ENCODE measurements around the gene PER2. TPM values are rescaled to one million over a fixed set of nuclear protein-coding genes. Genes with fewer than 3 reads are reported as not detected.
A peak's percentile ranks its signal among the peaks of the same experiment; 100 is the strongest.

Gene PER2
- total and polyA plus RNA-seq, 2 of the 13 experiments (the other 11 are each of a cell fraction or from before 2014, with no cell fraction given): 5.1 to 9.4 TPM

DNA sequence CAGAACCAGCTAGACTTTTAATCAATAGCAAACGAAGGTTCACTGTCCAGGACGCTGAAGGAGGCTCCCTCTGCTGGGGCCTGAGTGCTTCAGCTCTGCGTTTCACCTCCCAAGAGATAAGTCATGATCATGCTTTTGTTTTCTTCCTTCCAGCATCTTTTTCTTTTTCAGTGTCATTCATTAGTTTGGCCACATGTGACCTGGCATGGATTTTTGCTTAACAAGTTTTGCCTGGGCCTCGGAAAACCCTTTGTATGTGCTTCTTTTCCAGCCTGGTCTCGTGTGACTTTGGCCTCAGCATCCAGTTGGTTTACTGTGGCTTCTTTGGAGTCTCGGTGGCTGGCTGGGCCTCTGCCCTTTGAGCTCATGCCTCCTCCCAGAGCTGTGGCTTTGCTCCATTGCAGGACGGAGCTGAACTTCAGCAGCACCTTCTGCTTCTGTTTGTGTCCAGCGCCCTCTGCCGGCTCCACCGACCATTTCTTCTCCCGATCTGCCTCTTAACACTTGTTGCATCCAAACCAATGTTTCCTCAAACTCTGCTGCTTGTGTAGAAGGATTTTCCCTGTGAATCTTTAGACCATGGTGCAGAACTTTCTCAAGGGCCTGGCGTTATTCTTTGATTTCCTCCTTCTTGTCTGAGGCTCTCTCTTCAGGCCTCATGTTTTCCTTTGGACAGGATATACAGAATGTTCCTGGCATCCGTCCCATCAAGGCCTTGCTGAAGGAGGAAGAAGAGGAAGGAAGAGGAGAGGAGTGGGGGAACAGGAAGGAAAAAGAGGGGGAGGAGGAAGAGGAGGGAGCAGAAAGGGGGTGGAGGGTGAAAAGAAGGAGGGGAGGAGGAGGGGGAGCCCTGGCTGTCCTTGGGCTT is 25.0 kb downstream of the PER2 start (continued):
- TF ChIP-seq RBM22 (optimal IDR thresholded peaks at IDR 0.05; ENCODE audit: low read length) (peak; percentile 81), NFE2 (CRISPR knock-in tag; IDR thresholded peaks at IDR 0.05) (no peak), ADNP (CRISPR knock-in tag; IDR thresholded peaks at IDR 0.05) (no peak), PHF21A (CRISPR knock-in tag; IDR thresholded peaks at IDR 0.05) (peak; percentile 84), SALL2 (CRISPR knock-in tag; IDR thresholded peaks at IDR 0.05) (0 out of 2 replicates have a peak, but pooled peaks have one; percentile 70), SMYD3 (CRISPR knock-in tag; IDR thresholded peaks at IDR 0.05) (no peak), GLI4 (CRISPR knock-in tag; IDR thresholded peaks at IDR 0.05; ENCODE audit: borderline replicate concordance) (no peak), GZF1 (CRISPR knock-in tag; IDR thresholded peaks at IDR 0.05) (no peak), KAT2B (IDR thresholded peaks at IDR 0.05; ENCODE audit: borderline replicate concordance, low read depth, low read length) (no peak), ZFP36 (IDR thresholded peaks at IDR 0.05; ENCODE audit: borderline replicate concordance, low read depth, low read length, partially characterized antibody) (no peak), TCF7L2 (IDR thresholded peaks at IDR 0.05; ENCODE audit: low read depth, low read length) (no peak), ZNF143 (CRISPR knock-in tag; IDR thresholded peaks at IDR 0.05) (no peak; the same call in 1 of the 2 replicates), ASH2L (IDR thresholded peaks at IDR 0.05; ENCODE audit: insufficient read length, low read depth, low read length) (peak; percentile 100), KDM4B (CRISPR knock-in tag; IDR thresholded peaks at IDR 0.05) (no peak), FLYWCH1 (CRISPR knock-in tag; IDR thresholded peaks at IDR 0.05) (no peak), SP4 (CRISPR knock-in tag; IDR thresholded peaks at IDR 0.05) (no peak), THYN1 (CRISPR knock-in tag; IDR thresholded peaks at IDR 0.05; ENCODE audit: borderline replicate concordance, low read depth) (no peak), ZNF557 (CRISPR knock-in tag; IDR thresholded peaks at IDR 0.05) (0 out of 2 replicates have a peak, but pooled peaks have one; percentile 62), ZFP37 (CRISPR knock-in tag; IDR thresholded peaks at IDR 0.05; ENCODE audit: borderline replicate concordance) (peak; percentile 83; the same call in 1 of the 2 replicates), GATAD1 (CRISPR knock-in tag; IDR thresholded peaks at IDR 0.05) (no peak), SSRP1 (CRISPR knock-in tag; IDR thresholded peaks at IDR 0.05) (no peak), NR2F1 (CRISPR knock-in tag; IDR thresholded peaks at IDR 0.05) (peak; percentile 43 to 48; a peak in 3 of 4 replicates), ARNT2 (CRISPR knock-in tag; IDR thresholded peaks at IDR 0.05; ENCODE audit: low read depth) (peak; percentile 66; the same call in 1 of the 2 replicates), REXO4 (CRISPR knock-in tag; IDR thresholded peaks at IDR 0.05; ENCODE audit: borderline replicate concordance) (no peak), ESRRA (CRISPR knock-in tag; IDR thresholded peaks at IDR 0.05; ENCODE audit: low read depth) (peak; percentile 24; the same call in 1 of the 2 replicates), KLF12 (CRISPR knock-in tag; IDR thresholded peaks at IDR 0.05; ENCODE audit: borderline replicate concordance) (0 out of 2 replicates have a peak, but pooled peaks have one; percentile 65), ZNF598 (CRISPR knock-in tag; IDR thresholded peaks at IDR 0.05; ENCODE audit: borderline replicate concordance) (no peak), ZNF235 (CRISPR knock-in tag; IDR thresholded peaks at IDR 0.05; ENCODE audit: borderline replicate concordance) (no peak), ZNF543 (CRISPR knock-in tag; IDR thresholded peaks at IDR 0.05) (0 out of 2 replicates have a peak, but pooled peaks have one; percentile 38)
- TF ChIP-seq, protein P1, sequence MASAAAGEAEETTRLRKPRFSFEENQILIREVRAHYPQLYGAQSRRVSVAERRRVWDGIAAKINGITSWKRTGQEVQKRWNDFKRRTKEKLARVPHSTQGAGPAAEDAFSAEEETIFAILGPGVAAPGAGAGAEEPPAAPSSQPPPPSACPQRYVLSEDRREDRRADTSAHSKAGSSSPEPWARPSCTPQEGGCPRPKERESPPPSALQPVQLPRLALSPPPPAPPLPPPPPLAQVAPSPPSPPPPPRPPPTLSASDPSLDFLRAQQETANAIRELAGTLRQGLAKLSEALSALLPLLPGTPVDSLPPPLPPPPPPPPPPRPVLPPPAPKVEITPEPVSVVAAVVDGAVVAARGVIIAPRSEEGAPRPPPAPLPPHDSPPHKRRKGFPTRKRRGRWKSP (CRISPR knock-in tag; IDR thresholded peaks at IDR 0.05): 0 out of 2 replicates have a peak, but pooled peaks have one; percentile 59
- TF ChIP-seq, protein P2, sequence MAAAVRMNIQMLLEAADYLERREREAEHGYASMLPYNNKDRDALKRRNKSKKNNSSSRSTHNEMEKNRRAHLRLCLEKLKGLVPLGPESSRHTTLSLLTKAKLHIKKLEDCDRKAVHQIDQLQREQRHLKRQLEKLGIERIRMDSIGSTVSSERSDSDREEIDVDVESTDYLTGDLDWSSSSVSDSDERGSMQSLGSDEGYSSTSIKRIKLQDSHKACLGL (CRISPR knock-in tag; IDR thresholded peaks at IDR 0.05): no peak
